Measurements from ENCODE around the gene IGSF23. TPM values are rescaled to one million over a fixed set of nuclear protein-coding genes. Genes with fewer than 3 reads are reported as not detected.

Gene IGSF23
- total RNA-seq, 2 donors from 2014 or later, result not detected

- H3K36me3 ChIP-seq, result no peaks in the 10 kb centered on the region
- peak; percentile 91 for ATAC-seq (ENCODE audit: insufficient number of reproducible peaks, low FRiP score, low read depth)
- no peak for DNase-seq (ENCODE audit: low spot score)
- TF ChIP-seq CTCF (IDR thresholded peaks at IDR 0.05), result no peak
- H3K4me1 ChIP-seq (ENCODE audit: control insufficient read depth in 1 of 2, low read depth in 2 of 2), result peaks cover 7 to 15% of the 10 kb centered on the region in 2 donors
- H3K4me3 ChIP-seq, result no peak overlapping the region
- H3K9me3 ChIP-seq, result no peaks in the 10 kb centered on the region
- H3K27ac ChIP-seq, result peak overlapping the region in 1 of 2 donors; percentile 15
- no peaks in the 10 kb centered on the region for H3K27me3 ChIP-seq (replicated peaks; ENCODE audit: insufficient read depth)
These were observed 10.0 kb upstream of the IGSF23 start for GRCh38 chr19:44603201-44603945.

GRCh38 chr19:44604241-44604640, 9.1 kb upstream of the IGSF23 start:
- no peak overlapping the region for H3K4me3 ChIP-seq
- TF ChIP-seq CTCF (IDR thresholded peaks at IDR 0.05), result no peak
- H3K27me3 ChIP-seq (replicated peaks; ENCODE audit: insufficient read depth), result no peaks in the 10 kb centered on the region
- DNase-seq (ENCODE audit: low spot score) (no peak), ATAC-seq (ENCODE audit: insufficient number of reproducible peaks, low FRiP score, low read depth) (no peak)
- H3K9me3 ChIP-seq, result no peaks in the 10 kb centered on the region
- no peaks in the 10 kb centered on the region for H3K36me3 ChIP-seq
- H3K27ac ChIP-seq, result no peak overlapping the region
- peaks cover 7 to 15% of the 10 kb centered on the region in 2 donors for H3K4me1 ChIP-seq (ENCODE audit: control insufficient read depth in 1 of 2, low read depth in 2 of 2)

GRCh38 chr19:44605547-44605946, 7.8 kb upstream of the IGSF23 start:
- Histone ChIP-seq H3K36me3 (no peaks in the 10 kb centered on the region), H3K27me3 (replicated peaks; ENCODE audit: insufficient read depth) (no peaks in the 10 kb centered on the region), H3K4me3 (no peak overlapping the region), H3K9me3 (no peaks in the 10 kb centered on the region), H3K27ac (no peak overlapping the region), H3K4me1 (ENCODE audit: control insufficient read depth in 1 of 2, low read depth in 2 of 2) (peaks cover 7 to 15% of the 10 kb centered on the region in 2 donors)
- no peak for TF ChIP-seq CTCF (IDR thresholded peaks at IDR 0.05)
- DNase-seq (ENCODE audit: low spot score) (no peak), ATAC-seq (ENCODE audit: insufficient number of reproducible peaks, low FRiP score, low read depth) (no peak)

- H3K36me3 ChIP-seq, result no peaks in the 10 kb centered on the region
- no peak overlapping the region for H3K4me3 ChIP-seq
- DNase-seq (ENCODE audit: low spot score), result no peak
- H3K27me3 ChIP-seq (replicated peaks; ENCODE audit: insufficient read depth), result no peaks in the 10 kb centered on the region
- H3K27ac ChIP-seq, result no peak overlapping the region
- no peak for TF ChIP-seq CTCF (IDR thresholded peaks at IDR 0.05)
- no peak for ATAC-seq (ENCODE audit: insufficient number of reproducible peaks, low FRiP score, low read depth)
- H3K4me1 ChIP-seq (ENCODE audit: control insufficient read depth in 1 of 2, low read depth in 2 of 2), result peaks cover 7 to 15% of the 10 kb centered on the region in 2 donors
- H3K9me3 ChIP-seq, result no peaks in the 10 kb centered on the region
These were observed 6.3 kb upstream of the IGSF23 start for GRCh38 chr19:44607049-44607448.

GRCh38 chr19:44607917-44608316, 5.4 kb upstream of the IGSF23 start:
- Histone ChIP-seq H3K9me3 (no peaks in the 10 kb centered on the region), H3K27me3 (replicated peaks; ENCODE audit: insufficient read depth) (no peaks in the 10 kb centered on the region), H3K27ac (no peak overlapping the region), H3K36me3 (no peaks in the 10 kb centered on the region), H3K4me3 (no peak overlapping the region), H3K4me1 (ENCODE audit: control insufficient read depth in 1 of 2, low read depth in 2 of 2) (peaks cover 7 to 14% of the 10 kb centered on the region in 2 donors)
- no peak for DNase-seq (ENCODE audit: low spot score)
- TF ChIP-seq CTCF (IDR thresholded peaks at IDR 0.05), result no peak
- ATAC-seq (ENCODE audit: insufficient number of reproducible peaks, low FRiP score, low read depth), result no peak

All from thoracic aorta (tissue), 2 donors.